Ramos (cell line): ENCODE results near the gene PODXL.

Experiments used
- in situ Hi-C: fragments of 300-500 bp; cut with MboI; formaldehyde crosslinking; loops from one replicate; pipeline ENCODE4 v1.14.3; 2022; ENCODE audit warnings: low sequenced_read_pairs; ENCODE audit not compliant: unreplicated experiment

The PODXL gene

DNA sequence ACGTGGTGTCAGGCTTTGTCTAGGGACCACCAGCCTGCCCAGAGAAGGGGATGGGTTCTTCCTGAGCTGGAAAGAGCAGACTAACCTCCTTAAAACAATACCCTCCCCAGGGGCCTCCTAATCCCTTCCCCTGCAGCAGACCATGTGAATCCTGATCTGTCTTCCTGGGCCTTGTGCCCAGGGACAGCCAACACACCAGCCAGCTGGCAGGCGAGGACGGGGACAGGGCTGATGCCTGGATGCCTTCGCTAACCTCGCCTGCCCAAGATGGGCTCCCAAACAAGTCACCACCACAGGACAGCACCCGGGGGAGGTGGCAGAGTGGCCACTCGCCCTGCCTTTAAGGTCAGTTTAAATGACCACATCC is 17.6 kb downstream of the PODXL start:
- in situ Hi-C loops, result no loop called here

GRCh38 chr7:131538071-131538812 is 18.2 kb downstream of the PODXL start:
- in situ Hi-C loops, result no loop called here

- in situ Hi-C loops, result no loop called here
Observed at GRCh38 chr7:131537571-131537978, 18.9 kb downstream of the PODXL start.

GRCh38 chr7:131536361-131536849 is 20.0 kb downstream of the PODXL start:
- in situ Hi-C loops, result no loop called here

DNA sequence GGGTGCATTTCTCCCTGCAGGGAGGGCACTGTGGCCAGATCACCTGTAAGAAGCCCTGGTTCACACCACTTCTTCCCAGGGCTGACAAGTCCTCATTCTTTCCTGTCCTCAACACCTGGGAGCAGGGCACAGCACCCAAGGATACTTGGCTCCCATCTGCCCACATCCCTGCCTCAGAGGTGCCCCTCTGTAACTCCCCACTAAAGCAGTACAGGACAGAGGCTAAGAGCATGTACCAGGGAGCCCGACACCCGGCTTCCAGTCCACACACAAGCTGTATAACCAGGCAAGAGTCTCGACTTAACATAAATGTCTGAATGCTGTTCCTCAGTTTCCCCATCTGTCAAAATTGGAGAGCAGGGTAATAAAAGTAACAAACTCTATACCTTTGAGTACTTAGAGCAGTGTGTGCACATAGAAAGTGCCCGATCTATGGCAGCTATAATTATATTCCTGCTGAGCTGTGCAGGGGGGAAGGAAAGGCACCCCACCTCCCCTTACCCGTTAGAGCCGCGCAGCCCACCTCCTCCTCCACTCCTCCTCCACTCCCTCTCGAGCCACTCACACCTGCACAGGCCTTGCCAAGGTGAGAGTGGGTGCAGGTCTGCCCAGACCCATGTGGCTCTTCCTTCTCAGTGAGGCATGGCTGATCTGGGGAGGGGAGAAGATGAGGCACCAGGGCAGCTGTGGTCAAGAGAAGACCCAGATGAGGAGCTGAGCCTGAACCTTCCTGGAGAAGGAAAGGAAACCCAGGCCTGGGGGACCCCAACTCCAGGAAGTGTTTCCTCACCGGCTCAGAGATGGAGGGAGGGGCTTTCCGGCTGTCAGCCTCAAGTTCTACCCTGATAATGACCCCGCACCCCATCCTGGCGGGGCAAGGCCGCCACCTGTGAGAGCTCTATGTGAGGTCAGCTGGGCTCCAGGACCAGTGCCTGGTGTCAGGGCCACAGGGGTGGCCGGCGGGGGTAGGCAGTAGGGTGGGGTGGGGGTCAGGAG is 22.6 kb downstream of the PODXL start:
- in situ Hi-C loops, result no loop called here

GRCh38 chr7:131533151-131533559 is 23.3 kb downstream of the PODXL start:
- in situ Hi-C loops, result no loop called here

- in situ Hi-C loops, result no loop called here
Observed at GRCh38 chr7:131532570-131533091, 23.8 kb downstream of the PODXL start.

- in situ Hi-C loops, result no loop called here
Observed at GRCh38 chr7:131530137-131530536, 26.3 kb downstream of the PODXL start.

- in situ Hi-C loops, result no loop called here
Observed at GRCh38 chr7:131529617-131530016, 26.8 kb downstream of the PODXL start.

GRCh38 chr7:131529179-131529578 is 27.2 kb downstream of the PODXL start:
- in situ Hi-C loops, result no loop called here

GRCh38 chr7:131527456-131527855 is 29.0 kb downstream of the PODXL start:
- in situ Hi-C loops, result no loop called here

GRCh38 chr7:131525820-131526219 is 30.6 kb downstream of the PODXL start:
- in situ Hi-C loops, result no loop called here

- in situ Hi-C loops, result no loop called here
Observed at GRCh38 chr7:131524703-131525102, 31.7 kb downstream of the PODXL start.

DNA sequence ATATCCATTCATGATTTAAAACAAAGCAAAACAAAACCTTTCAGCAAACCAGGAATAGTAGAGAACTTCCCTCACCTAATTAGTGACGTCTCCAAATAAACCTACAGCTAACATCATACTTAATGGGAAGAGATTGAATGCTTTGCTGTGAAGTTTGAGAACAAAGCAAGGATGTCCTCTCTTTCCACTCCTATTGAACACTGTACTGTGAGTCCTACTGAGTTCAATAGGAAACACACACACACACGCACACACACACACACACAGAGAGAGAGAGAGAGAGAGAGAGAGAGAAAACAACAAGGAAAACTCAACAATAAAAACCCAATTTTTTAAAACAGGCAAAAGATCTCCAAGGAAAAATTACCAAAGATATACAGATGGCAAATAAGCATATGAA is 32.3 kb downstream of the PODXL start:
- in situ Hi-C loops, result no loop called here

GRCh38 chr7:131522325-131522930 is 34.0 kb downstream of the PODXL start:
- in situ Hi-C loops, result no loop called here

- in situ Hi-C loops, result no loop called here
Observed at GRCh38 chr7:131521651-131522163, 34.7 kb downstream of the PODXL start.

GRCh38 chr7:131518626-131519025 is 37.8 kb downstream of the PODXL start:
- in situ Hi-C loops, result loop anchor here (10.0 kb wide), 1 partner anchor 644 kb away; no protein-coding TSS in a partner anchor

DNA sequence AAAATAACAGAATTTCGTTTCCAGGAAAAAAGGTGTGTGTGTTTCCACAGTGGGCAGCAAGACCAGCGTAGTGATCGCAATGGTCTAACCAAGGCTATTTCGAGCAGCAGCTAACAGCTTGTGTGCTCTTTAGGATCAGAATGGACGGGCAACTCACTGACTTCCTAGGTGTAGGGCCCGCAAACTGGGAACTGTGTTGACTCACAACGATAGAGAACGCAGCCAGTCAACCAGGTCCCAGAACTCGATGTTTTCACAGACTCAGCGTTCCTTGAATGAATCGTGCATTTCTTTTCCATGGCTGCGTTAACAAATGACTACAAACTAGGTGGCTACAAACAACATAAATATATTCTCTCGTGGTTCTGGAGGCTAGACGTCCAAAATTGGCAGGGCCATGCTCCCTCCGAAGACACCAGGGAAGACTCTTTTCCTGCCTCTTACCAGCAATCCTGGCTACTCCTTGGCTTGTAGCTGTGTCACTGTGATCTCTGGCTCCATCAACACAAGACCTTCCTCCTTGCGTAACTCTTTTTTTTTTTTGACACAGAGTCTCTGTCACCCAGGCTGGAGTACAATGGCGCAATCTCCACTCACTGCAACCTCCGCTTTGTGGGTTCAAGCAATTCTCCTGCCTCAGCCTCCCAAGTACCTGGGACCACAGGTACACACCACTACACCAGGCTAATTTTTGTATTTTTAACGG is 39.1 kb downstream of the PODXL start:
- in situ Hi-C loops, result loop anchor here (10.0 kb wide), 1 partner anchor 643 kb away; no protein-coding TSS in a partner anchor

- in situ Hi-C loops, result loop anchor here (10.0 kb wide), 1 partner anchor 641 kb away; no protein-coding TSS in a partner anchor
Observed at GRCh38 chr7:131515471-131515870, 41.0 kb downstream of the PODXL start.
